ENCODE measurements around the gene CACNA1F. TPM values are rescaled to one million over a fixed set of nuclear protein-coding genes. Genes with fewer than 3 reads are reported as not detected.

CACNA1F gene
- total RNA-seq, 1 experiment from 2014 or later, result not detected

DNA sequence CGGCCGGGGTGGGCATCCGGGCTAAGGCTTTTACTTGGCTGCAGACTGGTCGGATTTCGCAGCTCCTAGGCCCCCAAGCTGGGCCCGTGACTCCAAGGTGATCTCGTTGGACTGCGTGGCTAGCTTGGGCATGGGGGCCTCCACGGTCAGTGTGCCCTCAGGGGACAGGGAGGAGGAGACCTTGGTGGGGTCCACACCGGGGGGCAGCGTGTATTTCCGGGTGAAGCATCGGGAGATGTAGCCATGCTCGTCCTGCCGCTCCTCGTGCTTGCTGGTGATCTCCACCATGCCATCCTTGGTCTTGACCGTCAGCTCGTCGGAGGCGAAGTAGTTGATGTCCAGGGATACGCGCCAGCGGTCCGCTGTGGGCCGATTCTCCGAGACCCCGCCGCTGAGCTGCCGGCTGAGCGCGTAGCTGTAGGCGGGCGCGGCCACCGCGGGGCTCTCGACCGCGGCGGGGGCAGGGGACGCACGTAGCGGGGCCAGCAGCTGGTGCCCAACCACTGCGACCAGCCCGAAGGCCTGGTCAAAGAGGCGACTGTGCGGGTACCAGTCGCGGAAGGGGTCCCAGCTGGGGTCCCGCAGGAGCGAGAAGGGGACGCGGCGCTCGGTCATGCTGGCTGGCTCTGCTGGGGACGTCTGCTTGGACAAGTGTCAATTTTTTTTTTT, 881 bp upstream of the CACNA1F start:
- ChIA-PET POLR2A (interaction anchor here (1.0 kb wide), 1 partner anchor 17 kb away, joined by 3 read pairs; no protein-coding TSS in a partner anchor), CTCF (no interaction called here)
- intact Hi-C loops (cut with micrococcal nuclease), result no loop called here
- Mint-ChIP-seq H3K36me3 (ENCODE audit: insufficient read depth, unreplicated experiment) (no peaks in the 10 kb centered on the region), H3K4me1 (ENCODE audit: insufficient read depth, unreplicated experiment) (peaks cover 6% of the 10 kb centered on the region), H3K27ac (ENCODE audit: low read depth, unreplicated experiment) (no peak overlapping the region), H3K4me3 (ENCODE audit: unreplicated experiment) (no peak overlapping the region), H3K27me3 (ENCODE audit: insufficient read depth, unreplicated experiment) (no peaks in the 10 kb centered on the region), H3K9me3 (ENCODE audit: unreplicated experiment) (no peaks in the 10 kb centered on the region)
- BruUV-seq (replicated peaks), result no TSS peak
- TF ChIP-seq, protein P1, sequence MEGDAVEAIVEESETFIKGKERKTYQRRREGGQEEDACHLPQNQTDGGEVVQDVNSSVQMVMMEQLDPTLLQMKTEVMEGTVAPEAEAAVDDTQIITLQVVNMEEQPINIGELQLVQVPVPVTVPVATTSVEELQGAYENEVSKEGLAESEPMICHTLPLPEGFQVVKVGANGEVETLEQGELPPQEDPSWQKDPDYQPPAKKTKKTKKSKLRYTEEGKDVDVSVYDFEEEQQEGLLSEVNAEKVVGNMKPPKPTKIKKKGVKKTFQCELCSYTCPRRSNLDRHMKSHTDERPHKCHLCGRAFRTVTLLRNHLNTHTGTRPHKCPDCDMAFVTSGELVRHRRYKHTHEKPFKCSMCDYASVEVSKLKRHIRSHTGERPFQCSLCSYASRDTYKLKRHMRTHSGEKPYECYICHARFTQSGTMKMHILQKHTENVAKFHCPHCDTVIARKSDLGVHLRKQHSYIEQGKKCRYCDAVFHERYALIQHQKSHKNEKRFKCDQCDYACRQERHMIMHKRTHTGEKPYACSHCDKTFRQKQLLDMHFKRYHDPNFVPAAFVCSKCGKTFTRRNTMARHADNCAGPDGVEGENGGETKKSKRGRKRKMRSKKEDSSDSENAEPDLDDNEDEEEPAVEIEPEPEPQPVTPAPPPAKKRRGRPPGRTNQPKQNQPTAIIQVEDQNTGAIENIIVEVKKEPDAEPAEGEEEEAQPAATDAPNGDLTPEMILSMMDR (IDR thresholded peaks at IDR 0.05; ENCODE audit: unreplicated experiment), result no peak
- DNase-seq (ENCODE audit: unreplicated experiment), result no peak

DNA sequence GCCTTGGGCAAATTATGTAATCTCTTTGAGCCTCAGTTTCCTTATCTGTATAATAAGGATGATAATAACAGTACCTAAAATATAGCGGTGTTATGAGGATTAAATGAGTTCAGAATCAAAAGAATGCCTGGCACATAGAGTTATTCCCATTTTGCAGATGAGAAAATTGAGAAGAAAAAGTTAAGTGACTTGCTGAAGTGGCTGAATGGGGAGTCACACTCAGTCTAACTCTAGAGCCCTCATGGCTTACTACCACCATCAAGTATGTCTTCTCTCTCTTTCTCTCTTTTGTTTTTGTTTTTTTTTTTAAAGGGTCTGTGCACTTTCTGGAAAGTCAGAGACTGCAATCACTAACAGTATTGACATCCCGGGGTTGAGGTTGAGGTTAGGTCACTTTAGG, 615 bp downstream of the CACNA1F start:
- ChIA-PET CTCF (interaction anchor here (0.7 kb wide), 2 partner anchors 11 to 564 kb away, joined by 3 to 5 read pairs; no protein-coding TSS in a partner anchor), POLR2A (interaction anchor here (0.6 kb wide), 1 partner anchor 42 kb away, joined by 3 read pairs; no protein-coding TSS in a partner anchor)
- no peak for DNase-seq (ENCODE audit: unreplicated experiment)
- TF ChIP-seq, protein P1 (IDR thresholded peaks at IDR 0.05; ENCODE audit: unreplicated experiment), result no peak
- Mint-ChIP-seq H3K9me3 (ENCODE audit: unreplicated experiment) (peaks cover 4% of the 10 kb centered on the region), H3K27ac (ENCODE audit: low read depth, unreplicated experiment) (no peak overlapping the region), H3K4me1 (ENCODE audit: insufficient read depth, unreplicated experiment) (peaks cover 6% of the 10 kb centered on the region), H3K4me3 (ENCODE audit: unreplicated experiment) (no peak overlapping the region), H3K27me3 (ENCODE audit: insufficient read depth, unreplicated experiment) (no peaks in the 10 kb centered on the region), H3K36me3 (ENCODE audit: insufficient read depth, unreplicated experiment) (no peaks in the 10 kb centered on the region)
- intact Hi-C loops (cut with micrococcal nuclease), result no loop called here
- BruUV-seq (replicated peaks), result no TSS peak

DNA sequence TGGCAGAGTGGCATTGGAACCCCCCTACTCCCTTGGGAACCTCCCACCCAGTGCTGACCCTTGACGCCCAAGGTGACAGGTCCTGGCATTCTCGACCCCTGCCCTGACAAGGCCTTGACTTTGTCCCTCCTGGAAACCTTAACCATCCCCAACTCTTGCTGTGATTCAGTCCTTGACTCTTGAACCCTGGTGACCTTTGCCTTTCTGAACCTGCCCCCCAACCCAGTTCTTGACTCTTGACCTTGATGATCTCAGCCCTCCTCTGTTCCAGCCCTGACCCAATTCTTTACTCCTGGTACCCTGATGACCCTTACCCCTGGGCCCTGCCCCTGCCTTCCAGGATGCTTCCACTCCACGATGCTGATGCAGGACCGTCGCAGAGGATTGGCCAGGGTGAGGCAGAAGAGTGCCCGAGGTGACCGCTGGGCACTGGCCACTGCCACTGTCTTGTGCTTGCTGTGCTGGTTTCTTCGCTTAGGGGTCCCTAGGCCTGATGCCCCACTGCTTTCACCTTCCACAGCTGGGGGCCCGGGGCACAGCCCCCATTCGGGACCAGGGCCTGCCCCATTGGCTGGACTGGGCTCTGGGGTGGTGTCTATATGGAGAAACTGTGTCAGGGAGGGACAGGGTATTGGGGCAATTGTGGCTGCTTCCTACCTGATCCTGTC, 1.7 kb downstream of the CACNA1F start:
- Mint-ChIP-seq H3K9me3 (ENCODE audit: unreplicated experiment) (peaks cover 8% of the 10 kb centered on the region), H3K27ac (ENCODE audit: low read depth, unreplicated experiment) (no peak overlapping the region), H3K36me3 (ENCODE audit: insufficient read depth, unreplicated experiment) (no peaks in the 10 kb centered on the region), H3K4me1 (ENCODE audit: insufficient read depth, unreplicated experiment) (no peaks in the 10 kb centered on the region), H3K27me3 (ENCODE audit: insufficient read depth, unreplicated experiment) (no peaks in the 10 kb centered on the region), H3K4me3 (ENCODE audit: unreplicated experiment) (no peak overlapping the region)
- no TSS peak for BruUV-seq (replicated peaks)
- intact Hi-C loops (cut with micrococcal nuclease), result no loop called here
- POLR2A ChIA-PET, result interaction anchor here (0.6 kb wide), 1 partner anchor 41 kb away, joined by 3 read pairs; no protein-coding TSS in a partner anchor
- no peak for DNase-seq (ENCODE audit: unreplicated experiment)
- CTCF ChIA-PET, result no interaction called here
- TF ChIP-seq, protein P1 (IDR thresholded peaks at IDR 0.05; ENCODE audit: unreplicated experiment), result no peak

DNA sequence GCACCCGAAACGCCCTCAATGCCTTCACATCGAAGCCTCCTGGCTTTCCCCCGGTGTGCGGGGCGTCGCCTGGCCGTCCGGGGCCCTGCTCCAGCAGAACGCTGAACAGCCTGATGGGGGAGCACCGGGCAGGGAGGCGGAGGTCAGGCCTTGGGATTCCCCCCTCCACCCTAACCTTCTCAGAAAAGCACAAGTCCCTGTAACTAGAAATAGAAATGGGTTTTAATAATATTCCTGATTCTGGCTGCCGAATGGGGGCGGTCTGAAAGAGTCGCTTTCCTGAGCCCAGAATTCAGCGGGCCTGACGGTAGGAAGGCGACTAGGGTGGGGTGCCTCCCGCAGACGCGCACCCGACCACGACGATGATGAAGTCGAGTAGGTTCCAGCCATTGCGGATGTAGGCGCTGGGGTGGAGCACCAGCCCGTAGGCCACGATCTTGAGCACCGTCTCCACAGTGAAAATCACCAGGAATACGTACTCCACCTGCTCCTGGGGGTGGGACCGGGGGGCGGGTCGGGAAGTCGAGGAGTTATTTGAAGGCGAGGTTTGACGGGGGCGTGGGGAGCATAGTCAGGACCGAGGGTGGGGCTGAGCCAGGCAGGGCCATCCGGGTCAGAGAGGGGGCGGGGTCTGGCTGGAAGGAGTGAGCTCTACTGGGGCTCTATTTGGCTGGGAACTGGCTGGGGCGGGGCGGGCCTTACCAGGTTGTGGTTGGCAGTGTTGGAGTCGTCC, 2.5 kb downstream of the CACNA1F start:
- H3K9me3 Mint-ChIP-seq (ENCODE audit: unreplicated experiment), result peaks cover 8% of the 10 kb centered on the region
- H3K4me3 Mint-ChIP-seq (ENCODE audit: unreplicated experiment), result no peak overlapping the region
- intact Hi-C loops (cut with micrococcal nuclease), result no loop called here
- H3K27me3 Mint-ChIP-seq (ENCODE audit: insufficient read depth, unreplicated experiment), result no peaks in the 10 kb centered on the region
- POLR2A ChIA-PET, result no interaction called here
- no peak for DNase-seq (ENCODE audit: unreplicated experiment)
- BruUV-seq (replicated peaks), result no TSS peak
- H3K4me1 Mint-ChIP-seq (ENCODE audit: insufficient read depth, unreplicated experiment), result no peaks in the 10 kb centered on the region
- CTCF ChIA-PET, result no interaction called here
- no peak overlapping the region for H3K27ac Mint-ChIP-seq (ENCODE audit: low read depth, unreplicated experiment)
- no peaks in the 10 kb centered on the region for H3K36me3 Mint-ChIP-seq (ENCODE audit: insufficient read depth, unreplicated experiment)
- TF ChIP-seq, protein P1 (IDR thresholded peaks at IDR 0.05; ENCODE audit: unreplicated experiment), result no peak
